HCT116 (cell line): ENCODE results near the gene RIN1.

ENCODE experiments used
- ATF3 ChIP-seq: IDR thresholded peaks from 2 replicates; pipeline ENCODE4 v1.6.1; 2012
- CBX3 ChIP-seq: IDR thresholded peaks from 2 replicates; pipeline ENCODE4 v1.6.1; 2012; ENCODE audit warnings: low read depth
- CTCF ChIP-seq, 3 experiments: fragments of 200-600 bp in 1 of 3; sonication (generic) in 1 of 3; IDR thresholded peaks in 2 of 3; conservative IDR thresholded peaks in 1 of 3; 2 replicates each; pipeline ENCODE4 v1.5.1; 2012 to 2017; ENCODE audit warnings: low read depth in 2 of 3, low read length in 2 of 3, antibody characterized with exemption in 1 of 3, borderline replicate concordance in 1 of 3, control low read depth in 1 of 3, mild to moderate bottlenecking in 1 of 3, mixed read lengths in 1 of 3, mixed run types in 1 of 3, moderate library complexity in 1 of 3; ENCODE audit not compliant: insufficient read depth in 1 of 3
- EZH2 ChIP-seq: fragments of 200-600 bp; sonication (generic); IDR thresholded peaks from 2 replicates; pipeline ENCODE4 v1.6.1; 2017; ENCODE audit warnings: antibody characterized with exemption, mixed run types
- FOSL1 ChIP-seq: IDR thresholded peaks from 2 replicates; pipeline ENCODE4 v1.6.1; 2012; ENCODE audit warnings: low read depth
- POLR2A ChIP-seq: IDR thresholded peaks from 2 replicates; pipeline ENCODE4 v1.7.0; 2011; ENCODE audit warnings: borderline replicate concordance; ENCODE audit not compliant: insufficient read depth, insufficient read length; ENCODE audit errors: extremely low read depth
- POLR2AphosphoS5 ChIP-seq: IDR thresholded peaks from 2 replicates; pipeline ENCODE4 v1.6.1; 2011; ENCODE audit warnings: mild to moderate bottlenecking, low read depth, low read length, moderate library complexity
- RAD21 ChIP-seq: IDR thresholded peaks from 2 replicates; pipeline ENCODE4 v1.6.1; 2012; ENCODE audit warnings: low read depth, mild to moderate bottlenecking
- REST ChIP-seq: IDR thresholded peaks from 2 replicates; pipeline ENCODE4 v1.6.1; 2012; ENCODE audit warnings: low read depth
- SP1 ChIP-seq: IDR thresholded peaks from 2 replicates; pipeline ENCODE4 v1.6.1; 2012; ENCODE audit warnings: low read depth
- YY1 ChIP-seq: IDR thresholded peaks from 2 replicates; pipeline ENCODE4 v1.6.1; 2011; ENCODE audit warnings: low read length, low read depth, moderate library complexity, mild to moderate bottlenecking; ENCODE audit not compliant: insufficient replicate concordance; ENCODE audit errors: extremely low read depth
- ZFX ChIP-seq: fragments of 450-650 bp; IDR thresholded peaks from 2 replicates; pipeline ENCODE4 v1.6.1; 2017
- ZNF274 ChIP-seq: fragments of 200-500 bp; sonication (Bioruptor generic); IDR thresholded peaks from 2 replicates; pipeline ENCODE4 v1.6.1; 2014; ENCODE audit warnings: mild to moderate bottlenecking, low read depth, low read length, inconsistent platforms

GRCh38 chr11:66287889-66288670 is 48.2 kb downstream of the RIN1 start:
- no peak for TF ChIP-seq CTCF (IDR thresholded peaks at IDR 0.05 in 2 of 3, conservative IDR thresholded peaks at IDR 0.05 in 1 of 3; ENCODE audit: borderline replicate concordance in 1 of 3, insufficient read depth in 1 of 3, low read depth in 2 of 3, low read length in 2 of 3)
- TF ChIP-seq POLR2A: no peak
- TF ChIP-seq ATF3: no peak
- TF ChIP-seq EZH2: no peak
- no peak for TF ChIP-seq ZFX
- TF ChIP-seq REST: no peak
- no peak for TF ChIP-seq RAD21
- TF ChIP-seq POLR2AphosphoS5: no peak
- no peak for TF ChIP-seq FOSL1
- no peak for TF ChIP-seq SP1
- TF ChIP-seq YY1: no peak
- TF ChIP-seq CBX3: no peak
- TF ChIP-seq ZNF274: no peak
